Stomach smooth muscle (tissue), 2 donors: ENCODE data around the gene PGBD1.
A peak's percentile ranks its signal among the peaks of the same experiment; 100 is the strongest.

Source experiments
- H3K27ac ChIP-seq: one replicate; pipeline ENCODE4 v1.7.0; 2013; ENCODE audit warnings: mild to moderate bottlenecking, low read length, inconsistent platforms
- H3K27me3 ChIP-seq, 2 donors: one replicate each; pipeline ENCODE4 v1.7.0; 2013; ENCODE audit warnings: low read length in 2 of 2; ENCODE audit not compliant: insufficient read depth in 2 of 2, control insufficient read depth in 1 of 2
- H3K36me3 ChIP-seq, 2 donors: one replicate each; pipeline ENCODE4 v1.7.0; 2013; ENCODE audit warnings: low read length in 2 of 2; ENCODE audit not compliant: control insufficient read depth in 2 of 2, insufficient read depth in 2 of 2
- H3K4me1 ChIP-seq: one replicate; pipeline ENCODE4 v1.7.0; 2013; ENCODE audit warnings: low read length; ENCODE audit not compliant: control insufficient read depth, insufficient read depth
- H3K4me3 ChIP-seq, 2 donors: one replicate each; pipeline ENCODE4 v1.7.0; 2013; ENCODE audit warnings: low read length in 2 of 2
- H3K9ac ChIP-seq, 2 donors: one replicate each; pipeline ENCODE4 v1.7.0; 2013; ENCODE audit warnings: low read length in 2 of 2, mild to moderate bottlenecking in 1 of 2
- H3K9me3 ChIP-seq, 2 donors: one replicate each; pipeline ENCODE4 v1.7.0; 2013; ENCODE audit warnings: low read length in 2 of 2; ENCODE audit not compliant: control insufficient read depth in 2 of 2
- donor health status: healthy.
- donor health status: Pancreatic carcinoma.

PGBD1 gene

DNA sequence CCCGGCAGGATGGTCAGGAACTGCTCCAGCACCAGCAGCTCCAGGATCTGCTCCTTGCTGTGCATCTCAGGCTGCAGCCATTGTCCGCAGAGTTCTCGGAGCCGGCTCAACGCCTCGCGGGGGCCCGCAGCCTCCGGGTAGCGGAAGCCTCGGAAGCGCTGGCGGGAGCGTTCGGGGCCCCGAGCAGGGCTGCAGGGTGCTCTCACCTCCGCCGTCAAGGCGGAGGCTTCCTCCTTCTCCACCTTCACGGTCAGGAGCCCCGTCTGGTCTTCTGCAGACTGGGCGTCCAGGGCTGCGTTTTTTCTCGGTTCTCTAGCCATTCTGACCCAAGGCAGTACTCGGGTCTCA lies 29.7 kb upstream of the PGBD1 start:
- Histone ChIP-seq H3K4me1 (peaks cover 22% of the 10 kb centered on the region), H3K9ac (peak overlapping the region; percentile 84 to 90), H3K27me3 (no peaks in the 10 kb centered on the region), H3K27ac (no peak overlapping the region), H3K36me3 (peaks cover 0 to 8% of the 10 kb centered on the region in 2 donors), H3K4me3 (peak overlapping the region; percentile 93 to 98), H3K9me3 (no peaks in the 10 kb centered on the region)

DNA sequence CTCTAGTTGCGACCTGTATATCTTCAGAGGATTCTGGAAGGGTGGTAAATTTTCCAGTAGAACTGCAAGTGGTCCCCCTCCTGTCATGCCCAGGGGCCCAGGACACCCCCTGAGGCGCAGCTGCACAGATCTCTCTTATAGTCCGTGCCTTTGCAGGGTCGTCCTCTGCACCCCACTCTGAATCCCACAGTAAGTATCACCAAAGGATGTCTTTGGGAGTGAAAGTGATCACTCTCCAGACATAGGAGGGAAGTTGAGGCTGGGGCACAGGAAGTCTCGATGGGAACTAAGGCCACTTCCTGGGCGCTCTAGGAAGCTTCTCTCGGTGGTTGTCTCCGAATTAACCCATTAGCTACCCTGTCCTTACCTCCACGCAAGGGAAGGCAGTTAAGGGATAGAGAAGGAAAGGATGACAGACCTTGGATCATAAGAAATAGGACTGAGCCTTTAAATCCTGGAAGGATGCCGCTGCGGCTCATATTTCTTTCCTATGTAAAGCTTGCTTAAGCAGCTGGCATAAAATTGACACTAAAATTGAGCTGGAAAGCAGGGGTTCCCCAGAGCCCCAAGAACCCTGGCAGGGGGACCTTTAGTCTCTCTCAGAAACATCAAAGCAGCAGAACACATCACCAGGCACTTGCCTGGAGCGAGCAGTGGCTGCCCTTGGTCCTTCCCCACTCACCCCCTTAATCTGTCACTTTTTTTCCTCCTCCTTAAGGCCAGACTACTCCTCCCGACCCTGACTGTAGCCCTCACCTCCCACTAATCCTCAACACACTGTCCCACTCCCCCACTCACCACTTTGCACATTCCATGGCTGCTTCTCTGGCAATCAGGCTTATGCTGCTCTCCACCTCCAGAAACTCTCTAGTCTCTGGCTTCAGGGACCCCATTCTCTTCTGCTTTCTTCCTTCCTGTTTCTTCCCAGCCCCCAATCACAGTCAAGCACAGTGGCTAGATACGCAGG lies 29.1 kb upstream of the PGBD1 start, which contains the start of gene ZKSCAN4:
ZKSCAN4 (minus strand) TSS at position 261 of the 967 bp plus-strand sequence. CDS start 289 bp downstream, outside the sequence.
- Histone ChIP-seq H3K4me1 (peaks cover 22% of the 10 kb centered on the region), H3K9ac (peak within 1 kb of the TSS; percentile 84 to 90), H3K36me3 (peaks cover 0 to 5% of the 10 kb centered on the region in 2 donors), H3K27ac (no peak within 1 kb of the TSS), H3K27me3 (no peaks in the 10 kb centered on the region), H3K9me3 (no peaks in the 10 kb centered on the region), H3K4me3 (peak within 1 kb of the TSS; percentile 93 to 98)

DNA sequence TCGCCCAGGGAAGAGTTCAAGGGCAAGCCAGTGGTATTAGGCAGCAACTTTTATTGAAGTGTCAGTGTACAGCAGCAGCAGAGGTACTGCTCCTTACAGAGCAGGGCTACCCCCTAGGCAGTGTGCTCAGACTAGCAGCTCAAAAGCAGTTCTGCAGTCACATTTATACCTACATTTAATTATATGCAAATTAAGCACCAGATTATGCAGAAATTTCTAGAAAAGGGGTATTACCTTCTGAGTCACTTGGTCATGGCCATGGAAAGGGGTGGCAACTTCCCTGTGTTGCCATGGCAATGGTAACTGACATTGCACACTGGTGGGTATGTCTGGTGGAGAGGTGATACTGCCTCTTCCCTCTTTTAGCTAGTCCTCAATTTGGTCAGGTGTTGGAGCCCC lies 27.3 kb upstream of the PGBD1 start:
- Histone ChIP-seq H3K36me3 (no peaks in the 10 kb centered on the region), H3K4me1 (peaks cover 22% of the 10 kb centered on the region), H3K27me3 (no peaks in the 10 kb centered on the region), H3K9me3 (peaks cover 0 to 5% of the 10 kb centered on the region in 2 donors), H3K27ac (no peak overlapping the region), H3K4me3 (no peak overlapping the region), H3K9ac (no peak overlapping the region)

DNA sequence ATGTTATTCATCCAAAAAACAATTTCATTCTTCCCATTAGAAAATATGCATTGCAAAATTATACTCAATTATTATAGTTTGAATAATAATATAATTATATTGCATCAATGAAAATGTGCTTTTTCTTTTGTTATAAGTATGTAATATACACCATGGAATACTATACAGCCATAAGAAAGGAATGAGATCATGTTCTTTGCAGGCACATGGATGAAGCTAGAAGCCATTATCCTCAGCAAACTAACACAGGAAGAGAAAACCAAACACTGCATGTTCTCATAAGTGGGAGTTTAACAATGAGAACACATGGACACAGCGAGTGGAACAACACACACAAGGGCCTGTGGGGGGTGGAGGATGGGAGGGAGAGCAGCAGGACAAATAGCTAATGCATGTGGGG lies 24.3 kb upstream of the PGBD1 start:
- H3K4me3 ChIP-seq, result no peak overlapping the region
- no peak overlapping the region for H3K9ac ChIP-seq
- no peaks in the 10 kb centered on the region for H3K36me3 ChIP-seq
- H3K9me3 ChIP-seq, result peaks cover 3 to 11% of the 10 kb centered on the region in 2 donors
- H3K4me1 ChIP-seq, result peaks cover 11% of the 10 kb centered on the region
- no peak overlapping the region for H3K27ac ChIP-seq
- no peaks in the 10 kb centered on the region for H3K27me3 ChIP-seq

DNA sequence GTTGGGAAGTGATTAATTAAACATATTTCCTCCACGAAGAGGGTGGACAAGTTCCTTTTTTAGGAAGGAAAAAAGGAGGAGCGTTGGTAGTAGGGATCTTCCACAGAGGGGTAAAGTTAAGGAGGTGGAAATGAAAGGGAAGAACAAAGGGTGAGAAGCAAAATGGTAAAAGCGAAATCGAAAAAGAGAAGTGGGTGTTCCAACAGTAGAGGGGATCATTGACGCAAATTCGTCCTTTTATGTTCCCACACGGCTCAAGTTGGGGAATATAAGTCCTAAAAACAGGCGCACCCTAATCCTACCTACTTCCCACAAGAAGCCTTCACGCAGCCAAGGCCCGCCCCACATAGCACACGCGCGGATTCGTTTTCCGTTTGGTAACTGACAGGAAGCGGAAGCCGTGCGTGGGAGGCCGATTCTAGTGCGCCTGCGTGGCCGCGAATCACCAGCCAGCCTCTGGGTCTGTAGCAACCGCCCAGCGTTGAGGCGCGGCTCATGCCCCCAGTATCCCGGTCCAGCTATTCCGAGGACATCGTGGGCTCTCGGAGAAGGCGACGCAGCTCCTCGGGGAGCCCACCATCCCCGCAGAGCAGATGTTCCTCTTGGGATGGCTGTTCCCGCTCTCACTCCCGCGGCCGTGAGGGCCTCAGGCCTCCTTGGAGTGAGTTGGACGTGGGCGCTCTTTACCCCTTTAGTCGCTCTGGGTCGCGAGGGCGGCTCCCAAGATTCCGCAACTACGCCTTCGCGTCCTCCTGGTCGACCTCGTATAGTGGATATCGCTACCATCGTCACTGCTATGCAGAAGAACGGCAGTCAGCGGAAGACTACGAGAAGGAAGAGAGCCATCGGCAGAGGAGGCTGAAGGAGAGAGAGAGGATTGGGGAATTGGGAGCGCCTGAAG lies 22.2 kb upstream of the PGBD1 start, which contains the start of gene NKAPL:
NKAPL (plus strand) TSS at position 421 of the 901 bp plus-strand sequence; CDS start at position 496, 75 bp downstream.
- H3K27ac ChIP-seq, result peak within 1 kb of the TSS; percentile 3
- H3K9ac ChIP-seq, result peak within 1 kb of the TSS in 1 of 2 donors; percentile 22

DNA sequence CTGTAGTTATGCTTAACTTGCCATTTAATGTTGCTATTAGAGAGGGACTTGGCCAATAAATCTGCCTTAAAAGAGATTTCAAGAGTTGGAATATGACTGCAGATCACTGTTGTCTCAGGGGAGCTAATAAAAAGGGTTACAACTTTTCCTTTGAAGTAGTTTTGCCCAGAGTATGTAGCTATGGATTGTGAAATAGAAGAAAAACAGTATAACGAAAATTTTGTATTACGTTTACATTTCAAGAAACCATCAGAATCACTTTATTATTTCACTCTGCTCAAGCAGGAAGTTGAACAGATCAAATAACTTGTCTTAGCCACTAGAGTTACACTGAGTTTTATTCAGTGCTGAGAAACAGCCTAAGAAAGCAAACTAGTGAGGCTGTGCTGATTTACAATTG lies 17.4 kb upstream of the PGBD1 start:
- H3K27me3 ChIP-seq, result no peaks in the 10 kb centered on the region
- no peak overlapping the region for H3K27ac ChIP-seq
- no peaks in the 10 kb centered on the region for H3K36me3 ChIP-seq
- H3K4me1 ChIP-seq, result peaks cover 6% of the 10 kb centered on the region
- no peak overlapping the region for H3K4me3 ChIP-seq
- H3K9ac ChIP-seq, result no peak overlapping the region
- H3K9me3 ChIP-seq, result peaks cover 3 to 6% of the 10 kb centered on the region in 2 donors

More for the DNA sequence above, 22.2 kb upstream of the PGBD1 start, which contains the start of gene NKAPL:
- peaks cover 4% of the 10 kb centered on the region for H3K4me1 ChIP-seq
- H3K36me3 ChIP-seq, result no peaks in the 10 kb centered on the region
- H3K4me3 ChIP-seq, result peak within 1 kb of the TSS; percentile 72 to 74
- no peaks in the 10 kb centered on the region for H3K27me3 ChIP-seq
- H3K9me3 ChIP-seq, result peaks cover 3 to 11% of the 10 kb centered on the region in 2 donors

DNA sequence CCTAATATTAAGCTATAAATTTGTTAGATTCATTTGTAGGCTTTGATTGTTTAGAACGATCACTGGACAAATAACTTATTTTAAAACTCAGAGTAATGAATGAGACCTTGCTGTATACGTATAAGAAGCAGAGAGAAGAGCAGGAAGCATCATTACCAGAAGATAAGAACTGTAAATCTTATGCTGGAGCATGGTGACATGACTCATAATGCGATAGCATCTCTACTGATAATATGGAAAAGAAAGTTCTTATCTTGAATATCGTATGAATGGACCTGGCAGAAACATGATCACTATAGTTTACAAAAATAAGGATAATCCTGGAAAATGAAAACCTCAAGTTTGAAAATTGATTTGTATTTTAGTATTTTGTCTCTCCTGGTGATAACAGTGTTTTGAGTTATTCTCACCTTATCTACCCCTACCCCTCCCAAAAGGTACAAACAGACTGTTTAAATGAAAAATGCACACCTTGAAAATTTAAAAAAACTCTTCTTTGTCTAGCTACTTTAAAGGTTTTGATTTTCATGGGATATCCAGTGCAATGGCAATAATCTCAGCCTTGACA lies 16.5 kb upstream of the PGBD1 start:
- Histone ChIP-seq H3K4me3 (no peak overlapping the region), H3K4me1 (peaks cover 3% of the 10 kb centered on the region), H3K9ac (no peak overlapping the region), H3K27me3 (no peaks in the 10 kb centered on the region), H3K36me3 (no peaks in the 10 kb centered on the region), H3K9me3 (no peaks in the 10 kb centered on the region), H3K27ac (no peak overlapping the region)

DNA sequence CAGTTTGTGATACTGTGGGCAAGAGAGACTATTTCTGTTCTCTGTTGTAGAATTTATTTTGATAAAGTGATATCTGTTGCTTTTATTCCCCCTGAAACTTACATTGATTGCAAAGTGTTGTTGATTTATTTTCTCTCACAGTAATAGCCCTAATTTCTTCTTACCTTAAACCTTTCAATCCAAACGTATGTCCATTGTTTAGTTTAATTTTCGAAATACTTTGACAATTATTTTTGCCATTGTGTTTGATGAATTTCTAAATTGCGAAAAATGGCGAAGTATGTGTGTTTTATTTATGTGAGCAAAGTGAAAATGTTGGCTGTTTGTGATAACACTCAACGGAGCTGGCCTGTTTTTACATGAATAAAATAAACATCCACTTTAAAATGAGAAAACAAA lies 14.8 kb upstream of the PGBD1 start:
- Histone ChIP-seq H3K9me3 (no peaks in the 10 kb centered on the region), H3K27me3 (no peaks in the 10 kb centered on the region)

DNA sequence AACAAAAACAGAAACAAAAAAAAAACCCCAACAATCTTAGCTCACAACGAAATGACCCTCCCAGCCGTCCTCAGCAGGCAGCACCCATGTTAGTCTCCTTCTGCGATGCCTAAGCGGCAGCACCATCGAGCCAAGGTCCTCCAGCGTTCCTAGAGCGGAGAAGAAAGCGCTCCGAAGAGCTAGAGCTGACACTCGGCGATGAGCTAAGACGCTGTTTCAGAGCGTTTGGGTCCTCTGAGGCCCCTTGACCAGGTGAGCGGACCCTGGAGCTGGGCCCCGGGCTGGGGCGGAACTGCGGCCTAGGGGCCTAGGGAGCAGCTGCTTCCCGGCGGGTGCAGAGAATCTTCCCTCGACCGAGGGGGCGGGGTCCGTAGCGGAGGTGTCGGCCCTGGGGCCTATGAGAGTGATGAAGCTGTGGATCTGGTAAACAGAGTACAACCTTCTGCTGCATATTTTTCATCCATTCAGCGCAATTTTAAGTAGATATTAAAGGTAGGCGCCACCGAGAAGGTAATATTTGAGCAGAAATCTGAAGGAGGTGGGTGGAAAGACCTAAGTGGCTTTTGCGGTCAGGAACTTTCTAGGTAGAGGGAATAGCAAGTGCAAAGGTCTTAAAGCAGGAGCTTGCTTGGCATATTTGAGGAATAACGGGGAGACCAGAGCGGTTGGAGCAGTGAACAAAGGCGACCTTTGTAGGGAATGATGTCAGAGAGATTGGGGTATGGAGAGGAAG lies 14.2 kb upstream of the PGBD1 start, which contains the start of gene ZSCAN26:
ZSCAN26 (plus strand) TSS at position 182 of the 733 bp plus-strand sequence. CDS start 4,777 bp downstream, outside the sequence.
- Histone ChIP-seq H3K4me1 (peaks cover 3% of the 10 kb centered on the region), H3K27ac (peak within 1 kb of the TSS; percentile 81), H3K4me3 (peak within 1 kb of the TSS; percentile 73 to 91), H3K27me3 (no peaks in the 10 kb centered on the region), H3K9ac (peak within 1 kb of the TSS; percentile 89 to 90), H3K9me3 (no peaks in the 10 kb centered on the region), H3K36me3 (peaks cover 4 to 7% of the 10 kb centered on the region in 2 donors)

More for the DNA sequence above, 14.8 kb upstream of the PGBD1 start:
- Histone ChIP-seq H3K27ac (peak overlapping the region; percentile 81), H3K4me3 (peak overlapping the region; percentile 73 to 91), H3K9ac (peak overlapping the region; percentile 89 to 90), H3K36me3 (peaks cover 0 to 2% of the 10 kb centered on the region in 2 donors), H3K4me1 (peaks cover 3% of the 10 kb centered on the region)
